GM23248 (cell line): ENCODE data around the gene SIGMAR1.
A peak's percentile ranks its signal among the peaks of the same experiment; 100 is the strongest.

Experiments
- EZH2 ChIP-seq: fragments of 200-600 bp; sonication (generic); IDR thresholded peaks from 2 replicates; pipeline ENCODE4 v1.6.1; 2018; ENCODE audit warnings: antibody characterized with exemption, mild to moderate bottlenecking; ENCODE audit not compliant: insufficient read depth, poor library complexity, severe bottlenecking
- EZH2phosphoT487 ChIP-seq: fragments of 200-600 bp; sonication (generic); IDR thresholded peaks from 2 replicates; pipeline ENCODE4 v1.6.1; 2018; ENCODE audit warnings: antibody characterized with exemption, moderate library complexity, mild to moderate bottlenecking, low read depth; ENCODE audit not compliant: insufficient read depth

- TF ChIP-seq EZH2 (peak; percentile 61), EZH2phosphoT487 (0 out of 2 replicates have a peak, but pooled peaks have one; percentile 27)
Measured at GRCh38 chr9:34629491-34629808, 8.1 kb downstream of the SIGMAR1 start.
